ENCODE data around the gene ATP5F1C. TPM values are rescaled to one million over a fixed set of nuclear protein-coding genes. Genes with fewer than 3 reads are reported as not detected.
A peak's percentile ranks its signal among the peaks of the same experiment; 100 is the strongest.

ATP5F1C gene
- total and polyA plus RNA-seq, 10 of the 15 experiments (the other 5 are each of a cell fraction or from before 2014, with no cell fraction given), result 307 to 978 (median 454) TPM

GRCh38 chr10:7818295-7819120 is 30.5 kb downstream of the ATP5F1C start, which contains the start of gene TAF3 (continued):
- 0 out of 2 replicates have a peak, but pooled peaks have one; percentile 54 for TF ChIP-seq RCOR1 (conservative IDR thresholded peaks at IDR 0.05; ENCODE audit: low read depth, low read length)
- no peak for TF ChIP-seq FOS (IDR thresholded peaks at IDR 0.05; ENCODE audit: borderline replicate concordance, extremely low read depth, insufficient read length)
- TF ChIP-seq POLR2AphosphoS2 (IDR thresholded peaks at IDR 0.05; ENCODE audit: low read depth, low read length), result peak; percentile 96
- peak; percentile 69; the same call in 1 of the 2 replicates for TF ChIP-seq SMAD5 (IDR thresholded peaks at IDR 0.05; ENCODE audit: low read depth)
- TF ChIP-seq TCF3 (IDR thresholded peaks at IDR 0.05; ENCODE audit: borderline replicate concordance, insufficient read depth, low read depth, low read length), result peak; percentile 88
- TF ChIP-seq HDAC2 (IDR thresholded peaks at IDR 0.05), result 0 out of 2 replicates have a peak, but pooled peaks have one; percentile 67
- TF ChIP-seq CREB1 (IDR thresholded peaks at IDR 0.05; ENCODE audit: low read depth), result peak; percentile 31; the same call in 1 of the 2 replicates
- TF ChIP-seq STAT3 (IDR thresholded peaks at IDR 0.05; ENCODE audit: low read depth, low read length), result no peak
- TF ChIP-seq GATAD2B (conservative IDR thresholded peaks at IDR 0.05; ENCODE audit: low read depth), result peak; percentile 56
- peak; percentile 38; the same call in 1 of the 2 replicates for TF ChIP-seq BACH1 (IDR thresholded peaks at IDR 0.05; ENCODE audit: borderline replicate concordance)
- peak; percentile 75; the same call in 1 of the 2 replicates for TF ChIP-seq CBX5 (IDR thresholded peaks at IDR 0.05; ENCODE audit: low read depth)
- TF ChIP-seq, protein P1, sequence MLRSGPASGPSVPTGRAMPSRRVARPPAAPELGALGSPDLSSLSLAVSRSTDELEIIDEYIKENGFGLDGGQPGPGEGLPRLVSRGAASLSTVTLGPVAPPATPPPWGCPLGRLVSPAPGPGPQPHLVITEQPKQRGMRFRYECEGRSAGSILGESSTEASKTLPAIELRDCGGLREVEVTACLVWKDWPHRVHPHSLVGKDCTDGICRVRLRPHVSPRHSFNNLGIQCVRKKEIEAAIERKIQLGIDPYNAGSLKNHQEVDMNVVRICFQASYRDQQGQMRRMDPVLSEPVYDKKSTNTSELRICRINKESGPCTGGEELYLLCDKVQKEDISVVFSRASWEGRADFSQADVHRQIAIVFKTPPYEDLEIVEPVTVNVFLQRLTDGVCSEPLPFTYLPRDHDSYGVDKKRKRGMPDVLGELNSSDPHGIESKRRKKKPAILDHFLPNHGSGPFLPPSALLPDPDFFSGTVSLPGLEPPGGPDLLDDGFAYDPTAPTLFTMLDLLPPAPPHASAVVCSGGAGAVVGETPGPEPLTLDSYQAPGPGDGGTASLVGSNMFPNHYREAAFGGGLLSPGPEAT (IDR thresholded peaks at IDR 0.05; ENCODE audit: low read depth), result peak; percentile 96
- peak; percentile 49; the same call in 1 of the 2 replicates for TF ChIP-seq MEF2A (IDR thresholded peaks at IDR 0.05; ENCODE audit: insufficient read depth, low read depth, low read length)
- no peak for TF ChIP-seq ZNF687 (IDR thresholded peaks at IDR 0.05)
- peak; percentile 50 for TF ChIP-seq SIX5 (IDR thresholded peaks at IDR 0.05; ENCODE audit: low read depth, low read length, severe bottlenecking)
- TF ChIP-seq ZBED1 (IDR thresholded peaks at IDR 0.05; ENCODE audit: borderline replicate concordance), result no peak
- no peak for TF ChIP-seq MYB (IDR thresholded peaks at IDR 0.05; ENCODE audit: borderline replicate concordance, low read depth, low read length)
- TF ChIP-seq MLLT1 (IDR thresholded peaks at IDR 0.05), result peak; percentile 100
- TF ChIP-seq ASH2L (IDR thresholded peaks at IDR 0.05; ENCODE audit: borderline replicate concordance, low read depth), result peak; percentile 52; the same call in 1 of the 2 replicates
- 0 out of 2 replicates have a peak, but pooled peaks have one; percentile 6 for TF ChIP-seq BCL11A (IDR thresholded peaks at IDR 0.05; ENCODE audit: low read depth, low read length)
- no peak for TF ChIP-seq ZNF217 (IDR thresholded peaks at IDR 0.05)
- TF ChIP-seq EGR1 (IDR thresholded peaks at IDR 0.05; ENCODE audit: borderline replicate concordance in 1 of 2, low read depth in 2 of 2, low read length in 2 of 2), result peak in 1 of 2 experiments; percentile 77; a peak in 2 of 3 replicates
